HepG2 (cell line): ENCODE data around the gene HBS1L. TPM values are rescaled to one million over a fixed set of nuclear protein-coding genes. Genes with fewer than 3 reads are reported as not detected.

Source experiments
- ATAC-seq: fragments of 200-7000 bp; cut with Tn5 transposase; 3 replicates; pipeline ENCODE4 v1.9.1; 2020; ENCODE audit warnings: mild to moderate bottlenecking, moderate library complexity
- BruUV-seq: library from RNA; stranded (reverse); fragments of 400-500 nt; replicated peaks from 2 replicates; lab custom pipeline; 2021; lab: Mats Ljungman, UMichigan
- CTCF ChIA-PET: fragments of 300-600 bp; formaldehyde crosslinking; extraction: SDS; loops from one replicate; lab custom pipeline; 2021; ENCODE audit warnings: low total read pairs, inconsistent platforms, low intra/inter-chr PET ratio; lab: Yijun Ruan, JAX
- POLR2A ChIA-PET: fragments of 350-600 bp; sonication (Branson Sonifier 250); formaldehyde crosslinking; loops from one replicate; lab custom pipeline; 2020; ENCODE audit warnings: antibody characterized with exemption, inconsistent platforms; lab: Yijun Ruan, JAX
- DNase-seq: peaks from one replicate; pipeline ENCODE4 v3.0.0-alpha.2; 2015; ENCODE audit warnings: low spot score
- FAIRE-seq: peaks from 3 replicates; lab custom pipeline; 2011; peaks lifted over from hg19 to GRCh38; lab: Jason Lieb, UNC
- H2AFZ ChIP-seq: one replicate; pipeline ENCODE4 v1.6.1; 2011; ENCODE audit warnings: low read length, inconsistent platforms
- H3K27ac ChIP-seq: fragments of 300-600 bp; 3 replicates; pipeline ENCODE4 v1.8.0; 2011; ENCODE audit warnings: mixed run types, mild to moderate bottlenecking, mixed read lengths, low read length, inconsistent platforms; ENCODE audit not compliant: insufficient read depth; ENCODE audit errors: extremely low read length
- H3K27me3 ChIP-seq, 2 experiments: fragments of 200-600 bp in 1 of 2; 2 replicates in 1 of 2; 3 replicates in 1 of 2; pipeline versions ENCODE4 v1.6.0 to v1.8.0; 2011; ENCODE audit warnings: low read length in 2 of 2, mild to moderate bottlenecking in 2 of 2, moderate library complexity in 2 of 2, inconsistent platforms in 1 of 2; ENCODE audit not compliant: insufficient read depth in 2 of 2, control insufficient read depth in 1 of 2
- H3K36me3 ChIP-seq, 2 experiments: fragments of 200-600 bp in 1 of 2; replicated peaks in 1 of 2; 2 replicates in 1 of 2; 3 replicates in 1 of 2; pipeline versions ENCODE4 v1.5.1 to v1.8.0; 2011; ENCODE audit warnings: low read length in 2 of 2, inconsistent platforms in 1 of 2; ENCODE audit not compliant: insufficient read depth in 2 of 2, control insufficient read depth in 1 of 2
- H3K4me1 ChIP-seq: 2 replicates; pipeline ENCODE4 v1.5.1; 2012; ENCODE audit warnings: low read length, inconsistent platforms; ENCODE audit not compliant: insufficient read depth
- H3K4me2 ChIP-seq: 2 replicates; pipeline ENCODE4 v1.6.0; 2011; ENCODE audit warnings: low read depth, low read length, inconsistent platforms
- H3K4me3 ChIP-seq, 3 experiments: fragments of 200-600 bp in 1 of 3; sonication (generic), shearing (Covaris generic) in 1 of 3; replicated peaks in 1 of 3; 2 replicates each; pipeline ENCODE4 v1.5.1; 2011 to 2016; ENCODE audit warnings: low read length in 3 of 3, inconsistent platforms in 2 of 3, low read depth in 2 of 3, mild to moderate bottlenecking in 2 of 3, control low read depth in 1 of 3, mixed read lengths in 1 of 3; ENCODE audit not compliant: insufficient read depth in 1 of 3
- H3K79me2 ChIP-seq: one replicate; pipeline ENCODE4 v1.6.1; 2011; ENCODE audit warnings: low read length, inconsistent platforms; ENCODE audit not compliant: insufficient read depth
- H3K9ac ChIP-seq: 2 replicates; pipeline ENCODE4 v1.6.0; 2011; ENCODE audit warnings: mild to moderate bottlenecking, low read depth, low read length, inconsistent platforms; ENCODE audit not compliant: insufficient read depth
- H3K9me3 ChIP-seq: 2 replicates; pipeline ENCODE4 v1.5.1; 2012; ENCODE audit warnings: mild to moderate bottlenecking, low read length
- H4K20me1 ChIP-seq: 2 replicates; pipeline ENCODE4 v1.6.0; 2011; ENCODE audit warnings: inconsistent platforms, mild to moderate bottlenecking, low read length, moderate library complexity; ENCODE audit not compliant: insufficient read depth
- CCAR2 ChIP-seq: fragments of 200-400 bp; formaldehyde crosslinking; optimal IDR thresholded peaks from 2 replicates; pipeline ENCODE3; 2018; ENCODE audit warnings: low read depth, mild to moderate bottlenecking, low read length, moderate library complexity
- CENPX ChIP-seq: sonication (generic); formaldehyde crosslinking; IDR thresholded peaks from 2 replicates; pipeline ENCODE4 v1.9.0; 2021; ENCODE audit warnings: mild to moderate bottlenecking, missing genetic modification reagents, moderate library complexity
- EP300 ChIP-seq, 3 experiments: sonication (generic) in 1 of 3; formaldehyde crosslinking in 1 of 3; IDR thresholded peaks; 2 replicates each; pipeline versions ENCODE4 v1.5.1 to v1.6.1; 2011 to 2020; ENCODE audit warnings: low read depth in 2 of 3, low read length in 2 of 3, borderline replicate concordance in 1 of 3, improper control_type of control experiment in 1 of 3, mild to moderate bottlenecking in 1 of 3, missing genetic modification reagents in 1 of 3, moderate library complexity in 1 of 3
- HDAC6 ChIP-seq: fragments of 200-600 bp; sonication (generic); IDR thresholded peaks from 2 replicates; pipeline ENCODE4 v1.7.0; 2017; ENCODE audit warnings: mild to moderate bottlenecking, antibody characterized with exemption, low read length, low read depth
- IKZF1 ChIP-seq: fragments of 450-650 bp; IDR thresholded peaks from 2 replicates; pipeline ENCODE4 v1.7.1; 2016
- TCF12 ChIP-seq, 2 experiments: fragments of 450-650 bp in 1 of 2; sonication (generic) in 1 of 2; formaldehyde crosslinking in 1 of 2; IDR thresholded peaks; 2 replicates each; pipeline versions ENCODE4 v1.6.1 to v1.8.0; 2017 to 2022; ENCODE audit warnings: antibody characterized with exemption in 1 of 2, mild to moderate bottlenecking in 1 of 2, missing genetic modification reagents in 1 of 2, moderate library complexity in 1 of 2
- ZBTB21 ChIP-seq: sonication (generic); formaldehyde crosslinking; IDR thresholded peaks from 2 replicates; pipeline ENCODE4 v1.4.0; 2020; ENCODE audit warnings: missing genetic modification reagents
- ZFYVE20 ChIP-seq: sonication (generic); formaldehyde crosslinking; IDR thresholded peaks from 2 replicates; pipeline ENCODE4 v1.8.0; 2023; ENCODE audit warnings: low read depth, mild to moderate bottlenecking, moderate library complexity, missing genetic modification reagents, borderline replicate concordance
- WGBS: methylation state at CpG from one replicate; pipeline ENCODE4 v1.1.6; 2017; ENCODE audit warnings: low lambda C conversion rate; 5-methylcytosine and 5-hydroxymethylcytosine counted together
- in situ Hi-C: cut with HindIII; loops from 2 replicates; pipeline ENCODE4 v1.10.0; 2017; ENCODE audit warnings: low pct_unique_long_range_greater_than_20kb; ENCODE audit not compliant: extremely low pct_ligation_motif_present
- intact Hi-C: fragments of 100-400 bp; cut with micrococcal nuclease; formaldehyde crosslinking; loops from one replicate; pipeline ENCODE4 v1.10.0; 2022; ENCODE audit not compliant: unreplicated experiment
- polyA plus RNA-seq, 8 experiments: library from polyadenylated mRNA; depleted of rRNA in 3 of 8; stranded (reverse) in 7 of 8; unstranded in 1 of 8; fragments of >200 nt; fragmentation: Illumina TruSeq in 4 of 8; extraction: Trizol in 4 of 8; gene quantifications; 2 replicates each; pipeline versions ENCODE4 v1.2.1 to v1.2.3, GENCODE V29; 2011 to 2016; ENCODE audit warnings: low read depth in 4 of 8, missing spikeins in 1 of 8, mixed read lengths in 1 of 8; ENCODE audit not compliant: insufficient read depth in 1 of 8
- total RNA-seq, 5 experiments: library from RNA; depleted of rRNA; stranded (reverse); fragments of >200 nt; fragmentation: Illumina TruSeq; extraction: Trizol; gene quantifications; 2 replicates each; pipeline ENCODE4 v1.2.3, GENCODE V29; 2016; ENCODE audit warnings: low read depth in 1 of 5
- TF ChIP-seq, protein P1 (sequence below): sonication (generic); formaldehyde crosslinking; IDR thresholded peaks from 2 replicates; pipeline ENCODE4 v1.5.1; 2020; ENCODE audit warnings: mild to moderate bottlenecking, missing genetic modification reagents, borderline replicate concordance
- TF ChIP-seq, protein P2 (sequence below): IDR thresholded peaks from 2 replicates; pipeline ENCODE4 v1.6.1; 2016; ENCODE audit warnings: missing biosample characterization, missing genetic modification reagents, low read depth
- TF ChIP-seq, protein P3 (sequence below): sonication (generic); formaldehyde crosslinking; IDR thresholded peaks from 2 replicates; pipeline ENCODE4 v1.5.0; 2020; ENCODE audit warnings: missing genetic modification reagents
- TF ChIP-seq, protein P4 (sequence below): fragments of 450-650 bp; IDR thresholded peaks from 2 replicates; pipeline ENCODE4 v1.6.1; 2017
- TF ChIP-seq, protein P5 (sequence below): sonication (generic); formaldehyde crosslinking; IDR thresholded peaks from 2 replicates; pipeline ENCODE4 v1.5.0; 2020; ENCODE audit warnings: missing genetic modification reagents, mild to moderate bottlenecking, borderline replicate concordance

Gene HBS1L
- total and polyA plus RNA-seq, 2 of the 13 experiments (the other 11 are each of a cell fraction or from before 2014, with no cell fraction given) = 44.1 to 138 TPM

DNA sequence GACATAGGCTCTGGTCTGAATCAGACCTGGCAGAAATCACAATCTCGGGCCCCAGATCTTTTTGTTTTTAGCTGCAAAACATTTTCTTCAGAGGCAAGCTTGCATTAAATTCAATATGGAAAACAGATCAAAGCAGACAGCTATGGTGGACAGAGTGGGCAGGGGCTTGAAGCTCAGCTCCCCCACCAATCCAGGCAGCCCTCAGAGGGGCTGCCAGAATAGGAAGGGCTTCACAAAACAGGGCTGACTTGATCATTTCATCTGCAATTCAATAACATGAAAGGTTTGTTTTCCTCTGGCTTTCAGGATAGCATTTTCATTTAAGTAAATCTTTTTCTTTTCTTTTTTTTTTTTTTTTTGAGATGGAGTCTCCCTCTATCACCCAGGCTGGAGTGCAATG, 55.5 kb downstream of the HBS1L start:
- ATAC-seq (no peak), FAIRE-seq (no peak), DNase-seq (no peak)
- ChIA-PET POLR2A (no interaction called here), CTCF (no interaction called here)
- no peak overlapping the region for H2AFZ ChIP-seq
- intact Hi-C loops = no loop called here
- H3K27me3 ChIP-seq = no peaks in the 10 kb centered on the region
- H3K79me2 ChIP-seq = no peaks in the 10 kb centered on the region
- H4K20me1 ChIP-seq = no peaks in the 10 kb centered on the region
- no TSS peak for BruUV-seq
- no peak overlapping the region for H3K9ac ChIP-seq
- WGBS = 97% methylated on average over 1 of the region's 1 CpG
- in situ Hi-C loops = no loop called here
- H3K9me3 ChIP-seq = no peaks in the 10 kb centered on the region
- no peak overlapping the region for H3K27ac ChIP-seq
- peaks cover 6 to 20% of the 10 kb centered on the region in 2 experiments for H3K36me3 ChIP-seq
- H3K4me2 ChIP-seq = no peak overlapping the region
- H3K4me3 ChIP-seq = no peak overlapping the region
- H3K4me1 ChIP-seq = no peaks in the 10 kb centered on the region
- TF ChIP-seq CCAR2 (no peak), HDAC6 (no peak), TCF12 (IDR thresholded peaks at IDR 0.05) (no peak), TCF12 (CRISPR knock-in tag; IDR thresholded peaks at IDR 0.05) (no peak), EP300 (IDR thresholded peaks at IDR 0.05; ENCODE audit: low read depth in 2 of 2, low read length in 2 of 2) (no peak), EP300 (CRISPR knock-in tag; IDR thresholded peaks at IDR 0.05; ENCODE audit: borderline replicate concordance) (no peak), CENPX (CRISPR knock-in tag) (no peak), ZFYVE20 (CRISPR knock-in tag) (no peak), ZBTB21 (CRISPR knock-in tag) (no peak), IKZF1 (no peak)
- TF ChIP-seq, protein P1, sequence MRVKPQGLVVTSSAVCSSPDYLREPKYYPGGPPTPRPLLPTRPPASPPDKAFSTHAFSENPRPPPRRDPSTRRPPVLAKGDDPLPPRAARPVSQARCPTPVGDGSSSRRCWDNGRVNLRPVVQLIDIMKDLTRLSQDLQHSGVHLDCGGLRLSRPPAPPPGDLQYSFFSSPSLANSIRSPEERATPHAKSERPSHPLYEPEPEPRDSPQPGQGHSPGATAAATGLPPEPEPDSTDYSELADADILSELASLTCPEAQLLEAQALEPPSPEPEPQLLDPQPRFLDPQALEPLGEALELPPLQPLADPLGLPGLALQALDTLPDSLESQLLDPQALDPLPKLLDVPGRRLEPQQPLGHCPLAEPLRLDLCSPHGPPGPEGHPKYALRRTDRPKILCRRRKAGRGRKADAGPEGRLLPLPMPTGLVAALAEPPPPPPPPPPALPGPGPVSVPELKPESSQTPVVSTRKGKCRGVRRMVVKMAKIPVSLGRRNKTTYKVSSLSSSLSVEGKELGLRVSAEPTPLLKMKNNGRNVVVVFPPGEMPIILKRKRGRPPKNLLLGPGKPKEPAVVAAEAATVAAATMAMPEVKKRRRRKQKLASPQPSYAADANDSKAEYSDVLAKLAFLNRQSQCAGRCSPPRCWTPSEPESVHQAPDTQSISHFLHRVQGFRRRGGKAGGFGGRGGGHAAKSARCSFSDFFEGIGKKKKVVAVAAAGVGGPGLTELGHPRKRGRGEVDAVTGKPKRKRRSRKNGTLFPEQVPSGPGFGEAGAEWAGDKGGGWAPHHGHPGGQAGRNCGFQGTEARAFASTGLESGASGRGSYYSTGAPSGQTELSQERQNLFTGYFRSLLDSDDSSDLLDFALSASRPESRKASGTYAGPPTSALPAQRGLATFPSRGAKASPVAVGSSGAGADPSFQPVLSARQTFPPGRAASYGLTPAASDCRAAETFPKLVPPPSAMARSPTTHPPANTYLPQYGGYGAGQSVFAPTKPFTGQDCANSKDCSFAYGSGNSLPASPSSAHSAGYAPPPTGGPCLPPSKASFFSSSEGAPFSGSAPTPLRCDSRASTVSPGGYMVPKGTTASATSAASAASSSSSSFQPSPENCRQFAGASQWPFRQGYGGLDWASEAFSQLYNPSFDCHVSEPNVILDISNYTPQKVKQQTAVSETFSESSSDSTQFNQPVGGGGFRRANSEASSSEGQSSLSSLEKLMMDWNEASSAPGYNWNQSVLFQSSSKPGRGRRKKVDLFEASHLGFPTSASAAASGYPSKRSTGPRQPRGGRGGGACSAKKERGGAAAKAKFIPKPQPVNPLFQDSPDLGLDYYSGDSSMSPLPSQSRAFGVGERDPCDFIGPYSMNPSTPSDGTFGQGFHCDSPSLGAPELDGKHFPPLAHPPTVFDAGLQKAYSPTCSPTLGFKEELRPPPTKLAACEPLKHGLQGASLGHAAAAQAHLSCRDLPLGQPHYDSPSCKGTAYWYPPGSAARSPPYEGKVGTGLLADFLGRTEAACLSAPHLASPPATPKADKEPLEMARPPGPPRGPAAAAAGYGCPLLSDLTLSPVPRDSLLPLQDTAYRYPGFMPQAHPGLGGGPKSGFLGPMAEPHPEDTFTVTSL (CRISPR knock-in tag) = no peak
- TF ChIP-seq, protein P2, sequence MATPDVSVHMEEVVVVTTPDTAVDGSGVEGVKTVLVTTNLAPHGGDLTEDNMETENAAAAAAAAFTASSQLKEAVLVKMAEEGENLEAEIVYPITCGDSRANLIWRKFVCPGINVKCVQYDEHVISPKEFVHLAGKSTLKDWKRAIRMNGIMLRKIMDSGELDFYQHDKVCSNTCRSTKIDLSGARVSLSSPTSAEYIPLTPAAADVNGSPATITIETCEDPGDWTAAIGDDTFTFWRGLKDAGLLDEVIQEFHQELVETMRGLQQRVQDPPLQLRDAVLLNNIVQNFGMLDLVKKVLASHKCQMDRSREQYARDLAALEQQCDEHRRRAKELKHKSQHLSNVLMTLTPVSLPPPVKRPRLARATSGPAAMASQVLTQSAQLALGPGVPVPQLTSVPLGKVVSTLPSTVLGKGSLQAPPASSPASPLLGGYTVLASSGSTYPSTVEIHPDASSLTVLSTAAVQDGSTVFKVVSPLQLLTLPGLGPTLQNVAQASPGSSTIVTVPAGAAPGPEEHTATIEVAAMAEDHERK = no peak
- TF ChIP-seq, protein P3, sequence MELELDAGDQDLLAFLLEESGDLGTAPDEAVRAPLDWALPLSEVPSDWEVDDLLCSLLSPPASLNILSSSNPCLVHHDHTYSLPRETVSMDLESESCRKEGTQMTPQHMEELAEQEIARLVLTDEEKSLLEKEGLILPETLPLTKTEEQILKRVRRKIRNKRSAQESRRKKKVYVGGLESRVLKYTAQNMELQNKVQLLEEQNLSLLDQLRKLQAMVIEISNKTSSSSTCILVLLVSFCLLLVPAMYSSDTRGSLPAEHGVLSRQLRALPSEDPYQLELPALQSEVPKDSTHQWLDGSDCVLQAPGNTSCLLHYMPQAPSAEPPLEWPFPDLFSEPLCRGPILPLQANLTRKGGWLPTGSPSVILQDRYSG (CRISPR knock-in tag) = no peak
- TF ChIP-seq, protein P4, sequence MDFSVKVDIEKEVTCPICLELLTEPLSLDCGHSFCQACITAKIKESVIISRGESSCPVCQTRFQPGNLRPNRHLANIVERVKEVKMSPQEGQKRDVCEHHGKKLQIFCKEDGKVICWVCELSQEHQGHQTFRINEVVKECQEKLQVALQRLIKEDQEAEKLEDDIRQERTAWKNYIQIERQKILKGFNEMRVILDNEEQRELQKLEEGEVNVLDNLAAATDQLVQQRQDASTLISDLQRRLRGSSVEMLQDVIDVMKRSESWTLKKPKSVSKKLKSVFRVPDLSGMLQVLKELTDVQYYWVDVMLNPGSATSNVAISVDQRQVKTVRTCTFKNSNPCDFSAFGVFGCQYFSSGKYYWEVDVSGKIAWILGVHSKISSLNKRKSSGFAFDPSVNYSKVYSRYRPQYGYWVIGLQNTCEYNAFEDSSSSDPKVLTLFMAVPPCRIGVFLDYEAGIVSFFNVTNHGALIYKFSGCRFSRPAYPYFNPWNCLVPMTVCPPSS = no peak
- TF ChIP-seq, protein P5, sequence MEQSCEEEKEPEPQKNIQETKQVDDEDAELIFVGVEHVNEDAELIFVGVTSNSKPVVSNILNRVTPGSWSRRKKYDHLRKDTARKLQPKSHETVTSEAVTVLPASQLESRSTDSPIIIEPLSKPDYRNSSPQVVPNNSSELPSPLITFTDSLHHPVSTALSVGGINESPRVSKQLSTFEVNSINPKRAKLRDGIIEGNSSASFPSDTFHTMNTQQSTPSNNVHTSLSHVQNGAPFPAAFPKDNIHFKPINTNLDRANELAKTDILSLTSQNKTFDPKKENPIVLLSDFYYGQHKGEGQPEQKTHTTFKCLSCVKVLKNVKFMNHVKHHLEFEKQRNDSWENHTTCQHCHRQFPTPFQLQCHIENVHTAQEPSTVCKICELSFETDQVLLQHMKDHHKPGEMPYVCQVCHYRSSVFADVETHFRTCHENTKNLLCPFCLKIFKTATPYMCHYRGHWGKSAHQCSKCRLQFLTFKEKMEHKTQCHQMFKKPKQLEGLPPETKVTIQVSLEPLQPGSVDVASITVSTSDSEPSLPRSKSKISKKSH (CRISPR knock-in tag) = no peak
